RCC 7860 (cell line): Measurements from ENCODE around the gene ARMS2.

Source experiments
- DNase-seq: peaks from one replicate; pipeline ENCODE4 v3.0.0-alpha.2; 2015; ENCODE audit warnings: low spot score
- FAIRE-seq: peaks from 2 replicates; lab custom pipeline; 2012; peaks lifted over from hg19 to GRCh38; lab: Jason Lieb, UNC

ARMS2 gene

GRCh38 chr10:122454603-122455080 lies at the start of gene ARMS2:
TSS of gene ARMS2 (plus strand) at chr10:122454653. CDS start at chr10:122454728, 75 bp downstream.
- FAIRE-seq (no peak), DNase-seq (no peak)

GRCh38 chr10:122407375-122408125 lies 46.9 kb upstream of the ARMS2 start:
- DNase-seq, result no peak
- no peak for FAIRE-seq

GRCh38 chr10:122413327-122413726 lies 41.1 kb upstream of the ARMS2 start:
- FAIRE-seq, result peak; percentile 35

GRCh38 chr10:122417667-122418066 lies 36.8 kb upstream of the ARMS2 start:
- DNase-seq, result no peak
- FAIRE-seq, result no peak

More at GRCh38 chr10:122413327-122413726, 41.1 kb upstream of the ARMS2 start:
- DNase-seq, result no peak

- no peak for DNase-seq
- FAIRE-seq, result no peak
These were observed 35.4 kb upstream of the ARMS2 start for GRCh38 chr10:122419016-122419415.

- DNase-seq, result no peak
- no peak for FAIRE-seq
These were observed 34.4 kb upstream of the ARMS2 start for GRCh38 chr10:122419876-122420623.

- DNase-seq (no peak), FAIRE-seq (no peak)
These were observed 33.8 kb upstream of the ARMS2 start for GRCh38 chr10:122420624-122421007.

- no peak for DNase-seq
These were observed 33.3 kb upstream of the ARMS2 start for GRCh38 chr10:122421054-122421625.

GRCh38 chr10:122421742-122422141 lies 32.7 kb upstream of the ARMS2 start:
- FAIRE-seq (no peak), DNase-seq (no peak)

More at GRCh38 chr10:122421054-122421625, 33.3 kb upstream of the ARMS2 start:
- no peak for FAIRE-seq

- no peak for FAIRE-seq
- no peak for DNase-seq
These were observed 32.0 kb upstream of the ARMS2 start for GRCh38 chr10:122422266-122422989.

GRCh38 chr10:122424059-122424458 lies 30.4 kb upstream of the ARMS2 start:
- DNase-seq (no peak), FAIRE-seq (no peak)

GRCh38 chr10:122426829-122427228 lies 27.6 kb upstream of the ARMS2 start:
- FAIRE-seq (no peak), DNase-seq (no peak)

- FAIRE-seq (no peak), DNase-seq (no peak)
These were observed 27.2 kb upstream of the ARMS2 start for GRCh38 chr10:122427280-122427679.

- DNase-seq (peak; percentile 42), FAIRE-seq (peak; percentile 95)
These were observed 19.1 kb upstream of the ARMS2 start for GRCh38 chr10:122435212-122435827.

GRCh38 chr10:122441961-122442360 lies 12.5 kb upstream of the ARMS2 start:
- FAIRE-seq (peak; percentile 97), DNase-seq (peak; percentile 85)

GRCh38 chr10:122445469-122445868 lies 9.0 kb upstream of the ARMS2 start:
- DNase-seq, result peak; percentile 39
- FAIRE-seq, result peak; percentile 88

GRCh38 chr10:122445904-122446303 lies 8.5 kb upstream of the ARMS2 start:
- no peak for FAIRE-seq
- no peak for DNase-seq

GRCh38 chr10:122446668-122447423 lies 7.6 kb upstream of the ARMS2 start:
- no peak for DNase-seq

GRCh38 chr10:122448600-122448999 lies 5.9 kb upstream of the ARMS2 start:
- no peak for DNase-seq
- FAIRE-seq, result no peak

More at GRCh38 chr10:122446668-122447423, 7.6 kb upstream of the ARMS2 start:
- FAIRE-seq, result no peak

- DNase-seq, result no peak
These were observed 5.3 kb upstream of the ARMS2 start for GRCh38 chr10:122449153-122449552.

More at GRCh38 chr10:122449153-122449552, 5.3 kb upstream of the ARMS2 start:
- FAIRE-seq, result no peak
